GM13977 (cell line): ENCODE measurements around the gene STIM1.

Experiments
- DNase-seq: peaks from one replicate; pipeline ENCODE4 v3.0.0; 2012; ENCODE audit warnings: low spot score
- CTCF ChIP-seq: IDR thresholded peaks from 2 replicates; pipeline ENCODE4 v1.5.1; 2012; ENCODE audit warnings: mild to moderate bottlenecking, control low read depth; ENCODE audit not compliant: insufficient read depth; ENCODE audit errors: extremely low read depth, missing control alignments
- in situ Hi-C: fragments of 300-500 bp; cut with MboI; formaldehyde crosslinking; loops from one replicate; pipeline ENCODE4 v1.12.0; 2022; ENCODE audit warnings: low sequenced_read_pairs, low pct_unique_long_range_greater_than_20kb, mixed read lengths, inconsistent platforms; ENCODE audit not compliant: unreplicated experiment

STIM1 gene

DNA sequence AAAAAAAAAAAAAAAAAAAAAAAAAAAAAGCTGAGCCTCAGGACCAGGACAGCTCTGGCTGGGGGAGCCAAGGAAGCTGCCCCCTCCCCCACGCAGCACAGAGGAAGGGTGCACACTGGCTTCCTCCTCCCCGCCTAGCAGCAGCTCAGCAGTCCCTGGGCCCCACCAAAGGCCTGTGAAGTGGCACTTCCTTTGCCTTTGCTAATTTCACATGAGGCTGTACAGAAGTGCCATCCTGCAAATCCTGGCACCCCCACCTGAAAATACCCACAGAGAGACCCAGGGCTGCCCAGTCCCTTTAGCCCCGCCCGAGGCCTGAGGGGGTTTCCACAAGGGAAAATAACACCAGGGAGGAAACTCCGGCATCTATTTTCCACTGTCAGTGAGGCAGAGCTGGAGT lies 18.6 kb upstream of the STIM1 start:
- no peak for DNase-seq
- TF ChIP-seq CTCF: no peak
- in situ Hi-C loops: no loop called here

DNA sequence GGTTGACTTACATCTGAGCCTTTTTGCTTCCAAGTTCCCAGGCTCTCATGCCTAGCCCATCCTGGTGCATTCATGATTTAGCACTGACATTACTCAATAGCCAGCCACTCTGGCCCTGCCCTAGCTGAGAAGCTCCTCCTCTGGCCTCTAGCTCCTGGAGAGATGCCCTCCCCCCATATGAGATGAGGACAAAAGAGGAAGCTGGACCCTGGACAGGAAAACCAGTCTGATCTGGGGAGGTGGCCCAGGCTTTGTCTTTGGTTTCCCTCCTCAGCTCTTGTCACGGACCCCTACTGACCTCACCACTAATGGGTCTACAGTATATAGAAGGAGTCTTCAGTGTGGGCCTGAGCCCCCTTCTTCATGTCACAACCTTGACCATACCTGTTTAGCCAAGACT lies 17.7 kb upstream of the STIM1 start:
- in situ Hi-C loops: no loop called here
- TF ChIP-seq CTCF: no peak
- DNase-seq: no peak

- in situ Hi-C loops: no loop called here
- no peak for DNase-seq
- TF ChIP-seq CTCF: no peak
These were observed 17.0 kb upstream of the STIM1 start for GRCh38 chr11:3838504-3838903.

DNA sequence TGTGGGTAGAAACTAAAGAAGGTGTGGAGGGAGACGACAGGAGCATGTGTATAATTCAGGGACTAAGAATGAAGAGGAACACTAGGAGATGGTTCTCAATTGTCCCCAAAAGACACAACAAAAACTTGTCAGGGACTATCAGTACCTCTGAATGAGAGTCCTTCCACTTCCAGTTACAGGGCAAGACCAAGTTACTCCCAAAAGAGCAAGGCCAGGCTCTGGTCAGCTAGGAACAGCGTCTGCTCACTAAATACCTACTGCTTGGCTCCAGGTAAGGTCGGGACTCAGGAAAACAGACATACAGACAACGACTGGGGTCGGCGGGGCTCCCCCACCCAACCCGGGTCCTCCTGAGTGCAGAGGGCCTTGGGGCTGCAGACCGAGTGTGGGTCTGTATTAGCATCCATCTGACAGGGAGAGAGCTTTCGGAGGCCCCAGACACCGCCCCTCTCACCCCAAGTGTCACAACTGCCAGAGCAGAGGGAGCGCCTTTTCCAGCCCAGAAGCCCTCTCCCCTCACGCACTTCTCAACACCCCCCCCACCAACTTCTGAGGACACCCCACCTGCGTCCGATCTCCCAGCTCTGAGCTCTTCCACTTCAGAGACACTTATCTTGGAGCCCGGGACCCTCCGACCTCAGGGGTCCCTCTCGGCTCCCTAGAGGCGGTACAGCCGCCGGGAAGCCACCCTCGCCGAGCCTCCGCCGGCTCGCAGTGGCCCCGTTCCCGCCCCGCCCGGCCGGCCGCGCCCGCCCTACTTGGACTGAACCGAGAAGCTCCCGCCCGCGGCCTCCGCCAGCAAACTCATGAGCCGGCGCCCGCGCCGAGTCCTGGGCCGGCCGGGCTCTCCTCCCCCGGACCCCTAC lies 15.2 kb upstream of the STIM1 start:
- TF ChIP-seq CTCF: no peak
- in situ Hi-C loops: no loop called here
- no peak for DNase-seq

DNA sequence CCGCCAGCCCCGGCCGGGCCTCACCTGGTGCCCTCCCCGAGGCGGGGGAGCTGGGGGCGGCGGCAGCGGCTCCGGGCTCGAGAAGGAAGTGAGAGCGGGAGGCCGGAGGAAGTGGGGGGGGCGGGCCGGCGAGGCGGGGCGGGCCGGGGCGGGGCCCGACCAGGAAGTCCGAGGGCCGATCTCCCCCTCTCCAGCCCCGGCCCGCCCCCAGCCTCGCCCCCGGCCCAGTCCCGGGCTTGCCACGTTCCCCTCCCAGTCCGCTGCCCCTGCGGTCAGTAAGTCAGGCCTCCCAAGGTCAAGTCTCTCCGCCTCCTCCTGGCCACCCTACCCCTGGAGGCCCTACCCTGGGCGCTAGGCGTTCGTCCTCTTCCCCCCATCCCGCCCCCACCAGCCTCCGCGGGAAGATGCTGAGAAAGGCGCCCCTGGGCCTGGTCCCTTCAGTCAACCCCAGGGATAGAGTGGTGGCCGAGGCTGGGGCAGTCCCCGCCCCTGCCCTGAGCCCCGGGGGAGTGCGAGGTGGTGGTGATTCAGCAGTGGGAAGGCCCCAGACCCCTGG lies 14.5 kb upstream of the STIM1 start, which contains the start of gene RHOG:
Gene RHOG (minus strand): TSS at position 90 of the 556 bp plus-strand sequence. CDS start 12,821 bp downstream, outside the sequence.
- DNase-seq: peak; percentile 96
- in situ Hi-C loops: no loop called here

More for the DNA sequence above, 14.5 kb upstream of the STIM1 start, which contains the start of gene RHOG:
- TF ChIP-seq CTCF: no peak
